ENCODE measurements around the gene ODF2L.

The ODF2L gene

GRCh38 chr1:86419277-86419903, 23.3 kb upstream of the ODF2L start:
- TF ChIP-seq ZFX (IDR thresholded peaks at IDR 0.05), result no peak
- TF ChIP-seq CTCF (conservative IDR thresholded peaks at IDR 0.05), result peak; percentile 87
- no peak overlapping the region for H3K27ac ChIP-seq

- no peak overlapping the region for H3K27ac ChIP-seq
- no peak for TF ChIP-seq ZFX (IDR thresholded peaks at IDR 0.05)
These were observed 20.2 kb upstream of the ODF2L start for GRCh38 chr1:86416343-86416742.

GRCh38 chr1:86410879-86411278, 14.8 kb upstream of the ODF2L start:
- no peak overlapping the region for H3K27ac ChIP-seq
- no peak for TF ChIP-seq CTCF (conservative IDR thresholded peaks at IDR 0.05)

GRCh38 chr1:86409416-86410021, 13.4 kb upstream of the ODF2L start:
- no peak overlapping the region for H3K27ac ChIP-seq
- no peak for TF ChIP-seq ZFX (IDR thresholded peaks at IDR 0.05)
- no peak for TF ChIP-seq CTCF (conservative IDR thresholded peaks at IDR 0.05)

GRCh38 chr1:86396498-86396890, 371 bp upstream of the ODF2L start:
- TF ChIP-seq ZFX (IDR thresholded peaks at IDR 0.05), result no peak
- no peak for TF ChIP-seq CTCF (conservative IDR thresholded peaks at IDR 0.05)
- peak overlapping the region; percentile 68 for H3K27ac ChIP-seq

GRCh38 chr1:86394416-86394815, 1.7 kb downstream of the ODF2L start:
- H3K27ac ChIP-seq, result no peak overlapping the region
- TF ChIP-seq CTCF (conservative IDR thresholded peaks at IDR 0.05), result no peak
- TF ChIP-seq ZFX (IDR thresholded peaks at IDR 0.05), result no peak

- TF ChIP-seq ZFX (IDR thresholded peaks at IDR 0.05) (no peak), CTCF (conservative IDR thresholded peaks at IDR 0.05) (no peak)
These were observed 6.8 kb downstream of the ODF2L start for GRCh38 chr1:86389307-86389706.

GRCh38 chr1:86388777-86389176, 7.3 kb downstream of the ODF2L start:
- H3K27ac ChIP-seq, result no peak overlapping the region
- TF ChIP-seq CTCF (conservative IDR thresholded peaks at IDR 0.05), result no peak
- TF ChIP-seq ZFX (IDR thresholded peaks at IDR 0.05), result no peak

More at GRCh38 chr1:86389307-86389706, 6.8 kb downstream of the ODF2L start:
- H3K27ac ChIP-seq, result no peak overlapping the region

Measured in C4-2B (cell line).